PC-3 (cell line): ENCODE results near the gene EMSY.

ENCODE experiments used
- CTCF ChIP-seq: fragments of 300-600 bp; sonication (generic); conservative IDR thresholded peaks from 2 replicates; pipeline ENCODE4 v1.5.1; 2017; ENCODE audit warnings: antibody characterized with exemption, low read depth, mild to moderate bottlenecking, low read length
- EZH2 ChIP-seq: fragments of 300-600 bp; sonication (generic); IDR thresholded peaks from one replicate; pipeline ENCODE4 v1.6.1; 2017; ENCODE audit warnings: antibody characterized with exemption, mild to moderate bottlenecking, low read length; ENCODE audit not compliant: unreplicated experiment
- EZH2phosphoT487 ChIP-seq: fragments of 300-600 bp; sonication (generic); IDR thresholded peaks from 2 replicates; pipeline ENCODE4 v1.6.1; 2018; ENCODE audit warnings: mild to moderate bottlenecking, antibody characterized with exemption, low read length, borderline replicate concordance

- no peak for TF ChIP-seq CTCF
- no peak for TF ChIP-seq EZH2phosphoT487
- no peak for TF ChIP-seq EZH2
Measured at GRCh38 chr11:76592961-76593360, 148.1 kb downstream of the EMSY start.
